Aorta (tissue), 5 donors: ENCODE results near the gene PSMG1. TPM values are rescaled to one million over a fixed set of nuclear protein-coding genes. Genes with fewer than 3 reads are reported as not detected.
A peak's percentile ranks its signal among the peaks of the same experiment; 100 is the strongest.
"Not testable (repeated sequence)": the region's sequence is repeated elsewhere in the genome, so short reads cannot be mapped to it uniquely, and the experiment has no call there.

Experiments
- ATAC-seq: fragments of 200-7000 bp; cut with Tn5 transposase; one replicate; pipeline ENCODE4 v1.9.1; 2022; ENCODE audit warnings: moderate library complexity; ENCODE audit not compliant: low FRiP score
- DNase-seq, 2 donors: peaks; one replicate each; pipeline ENCODE4 v3.0.0-alpha.2; 2020
- H3K27ac ChIP-seq, 2 donors: one replicate each; pipeline ENCODE4 v1.5.1; 2013; ENCODE audit warnings: low read length in 2 of 2, mild to moderate bottlenecking in 2 of 2, moderate library complexity in 2 of 2, control low read depth in 1 of 2, inconsistent platforms in 1 of 2, low read depth in 1 of 2
- H3K27me3 ChIP-seq, 2 donors: one replicate each; pipeline ENCODE4 v1.6.1; 2013; ENCODE audit warnings: control low read depth in 1 of 2, low read length in 1 of 2, mild to moderate bottlenecking in 1 of 2, moderate library complexity in 1 of 2; ENCODE audit not compliant: insufficient read depth in 2 of 2, control insufficient read depth in 1 of 2
- H3K36me3 ChIP-seq, 2 donors: one replicate each; pipeline ENCODE4 v1.6.1; 2013; ENCODE audit warnings: control low read depth in 1 of 2, low read length in 1 of 2, mild to moderate bottlenecking in 1 of 2; ENCODE audit not compliant: insufficient read depth in 2 of 2, control insufficient read depth in 1 of 2
- H3K4me1 ChIP-seq, 2 donors: one replicate each; pipeline ENCODE4 v1.6.1; 2013; ENCODE audit warnings: low read length in 2 of 2, control low read depth in 1 of 2, mild to moderate bottlenecking in 1 of 2, moderate library complexity in 1 of 2; ENCODE audit not compliant: insufficient read depth in 2 of 2, control insufficient read depth in 1 of 2
- H3K4me3 ChIP-seq, 2 donors: one replicate each; pipeline ENCODE4 v1.5.1; 2013; ENCODE audit warnings: low read length in 2 of 2, control low read depth in 1 of 2, mild to moderate bottlenecking in 1 of 2
- H3K9me3 ChIP-seq: one replicate; pipeline ENCODE4 v1.6.1; 2013; ENCODE audit warnings: mild to moderate bottlenecking, low read length; ENCODE audit not compliant: control insufficient read depth
- WGBS, 2 donors: extraction: QIAGEN DNeasy Blood & Tissue Kit; methylation state at CpG; one replicate each; pipeline ENCODE4 v1.1.7; 2013; 5-methylcytosine and 5-hydroxymethylcytosine counted together
- intact Hi-C, 2 donors: fragments of 100-400 bp; cut with DNase I; formaldehyde crosslinking; loops; one replicate each; pipeline versions ENCODE4 v1.14.2 to v1.15.0; 2022
- polyA plus RNA-seq, 2 donors: library from polyadenylated mRNA; stranded (reverse); fragments of 200-250 nt; gene quantifications; one replicate each; pipeline ENCODE4 v1.2.3, GENCODE V29; 2013
- total RNA-seq, 2 donors: library from RNA; stranded (reverse); fragmentation: NEBNext Ultra II Directional; extraction: Animal tissue kit (Norgen Biotek cat#: 25700); gene quantifications; one replicate each; pipeline ENCODE4 v1.2.1, GENCODE V29; 2021
- donor health status: healthy with polysubstance abuse.
- donor health status: Bipolar disorder and iron deficiency.
- donor health status: DM: no; HTN: no; CAD: no.
- donor health status: DM: no; HTN: no; CAD: no.
- donor health status: DM: yes; HTN: yes; CAD: no.

The PSMG1 gene
- total and polyA plus RNA-seq, 4 donors, result 23.0 to 65.6 (median 32.2) TPM

DNA sequence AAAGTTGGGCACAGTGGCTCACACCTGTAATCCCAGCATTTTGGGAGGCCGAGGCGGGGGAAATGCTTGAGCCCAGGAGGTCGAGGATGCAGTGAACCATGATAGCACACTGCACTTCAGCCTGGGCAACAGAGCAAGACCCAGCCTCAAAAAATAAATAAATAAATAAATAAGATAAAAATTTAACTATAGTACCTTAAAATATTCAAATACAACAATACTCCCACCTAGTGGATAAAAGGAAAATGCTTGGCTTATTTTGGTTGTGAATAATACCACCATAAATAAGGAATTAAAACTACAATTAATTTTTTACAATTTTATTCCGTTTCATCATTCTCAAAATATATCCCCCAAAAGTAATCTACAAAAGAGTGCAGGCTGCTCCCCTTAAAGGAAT lies 8.1 kb downstream of the PSMG1 start:
- Histone ChIP-seq H3K9me3 (no peaks in the 10 kb centered on the region), H3K27me3 (no peaks in the 10 kb centered on the region), H3K36me3 (peaks cover 0 to 10% of the 10 kb centered on the region in 2 donors), H3K27ac (no peak overlapping the region), H3K4me3 (no peak overlapping the region), H3K4me1 (no peaks in the 10 kb centered on the region)
- intact Hi-C loops, result no loop called here
- 71 to 72% methylated on average over 4 of the region's 4 CpGs for WGBS, 2 donors
- ATAC-seq (no peak), DNase-seq (no peak)

DNA sequence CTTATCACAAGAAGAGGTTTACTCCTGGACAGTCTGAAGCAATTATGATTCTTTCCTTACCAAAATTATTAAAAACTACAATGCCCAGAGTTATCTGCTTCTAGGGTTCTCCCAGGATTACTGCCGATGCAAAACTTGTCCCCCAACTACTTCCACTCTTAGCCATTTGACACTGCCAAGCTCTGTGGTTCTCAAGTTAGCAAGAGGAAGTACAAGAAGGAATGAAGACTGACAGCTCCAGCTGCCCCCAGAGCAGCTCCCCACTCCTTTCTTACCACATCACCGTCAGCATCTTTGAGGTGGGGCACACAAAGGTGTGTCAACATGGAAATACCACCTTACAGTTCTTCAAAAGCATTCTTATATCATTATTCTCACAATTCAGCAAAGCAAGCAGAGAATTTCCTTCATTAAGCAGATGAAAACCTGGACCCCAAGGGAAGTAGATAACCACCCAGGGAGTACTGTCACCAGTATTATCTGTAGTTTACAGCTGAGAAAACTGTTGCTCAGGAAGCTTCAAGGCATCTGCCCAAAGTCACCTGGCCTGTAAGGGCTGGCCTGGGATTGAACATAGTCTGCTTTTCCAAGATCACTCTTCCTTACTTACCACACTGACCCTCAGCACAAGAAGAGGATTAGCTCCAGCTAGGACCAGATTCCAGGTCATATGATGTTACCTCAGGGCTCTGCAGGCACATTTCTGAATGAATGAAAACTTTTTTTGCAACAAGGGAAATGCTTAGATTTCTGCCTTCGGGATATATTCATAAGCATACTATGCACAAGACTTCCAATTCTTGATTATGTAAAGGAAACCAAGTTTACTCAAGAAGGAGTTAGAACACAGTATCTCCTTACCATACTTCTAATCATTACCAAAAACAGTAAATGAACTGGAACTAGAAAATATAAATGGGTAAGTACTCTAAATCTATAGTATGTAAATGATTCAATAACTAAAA lies 9.3 kb downstream of the PSMG1 start:
- DNase-seq, result no peak
- intact Hi-C loops, result no loop called here
- no peak for ATAC-seq
- Histone ChIP-seq H3K27me3 (no peaks in the 10 kb centered on the region), H3K27ac (no peak overlapping the region), H3K9me3 (no peaks in the 10 kb centered on the region), H3K4me3 (no peak overlapping the region), H3K4me1 (no peaks in the 10 kb centered on the region), H3K36me3 (peaks cover 0 to 10% of the 10 kb centered on the region in 2 donors)
- 84 to 87% methylated on average over 3 of the region's 3 CpGs for WGBS, 2 donors

DNA sequence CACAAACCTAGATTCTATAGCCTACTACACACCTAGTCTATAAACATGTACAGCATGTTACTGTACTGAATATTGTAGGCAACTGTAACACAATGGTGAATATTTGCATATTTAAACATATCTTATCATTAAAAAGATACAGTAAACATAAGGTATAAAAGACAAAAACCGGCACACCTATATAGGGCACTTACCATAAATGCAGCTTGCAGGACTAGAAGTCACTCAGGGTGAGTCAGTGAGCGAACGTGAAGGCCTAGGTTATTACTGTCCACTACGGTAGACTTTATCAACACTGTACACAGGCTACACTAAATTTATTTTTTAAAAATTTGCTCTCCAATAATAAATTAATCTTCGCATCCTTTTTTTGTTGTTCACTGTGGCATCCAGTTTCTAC lies 13.3 kb downstream of the PSMG1 start:
- WGBS, 2 donors, result 94 to 96% methylated on average over 5 of the region's 5 CpGs
- DNase-seq (no peak), ATAC-seq (no peak)
- Histone ChIP-seq H3K27me3 (no peaks in the 10 kb centered on the region), H3K36me3 (peaks cover 0 to 8% of the 10 kb centered on the region in 2 donors), H3K4me1 (no peaks in the 10 kb centered on the region), H3K27ac (no peak overlapping the region), H3K9me3 (peaks cover 2% of the 10 kb centered on the region), H3K4me3 (no peak overlapping the region)
- intact Hi-C loops, result no loop called here

DNA sequence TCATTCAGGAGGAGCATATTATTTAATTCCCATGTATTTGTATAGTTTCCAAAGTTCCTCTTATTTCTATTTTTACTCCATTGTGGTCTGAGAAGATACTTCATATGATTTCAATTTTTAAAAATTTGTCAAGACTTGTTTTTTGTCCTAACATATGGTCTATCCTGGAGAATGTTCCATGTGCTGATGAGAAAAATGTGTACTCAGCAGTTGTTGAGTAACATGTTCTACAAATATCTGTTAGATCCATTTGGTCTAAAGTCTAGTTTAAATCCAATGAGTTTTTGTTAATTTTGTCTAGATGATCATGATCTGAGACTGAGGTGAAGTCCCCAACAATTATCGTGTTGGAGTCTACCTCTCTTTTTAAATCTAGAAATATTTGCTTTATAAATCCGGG lies 14.5 kb downstream of the PSMG1 start:
- Histone ChIP-seq H3K4me3 (no peak overlapping the region), H3K36me3 (peaks cover 0 to 6% of the 10 kb centered on the region in 2 donors), H3K27ac (no peak overlapping the region), H3K9me3 (peaks cover 4% of the 10 kb centered on the region), H3K4me1 (no peaks in the 10 kb centered on the region), H3K27me3 (no peaks in the 10 kb centered on the region)
- intact Hi-C loops, result no loop called here
- 93 to 94% methylated on average over 2 of the region's 2 CpGs for WGBS, 2 donors
- DNase-seq, result no peak
- no peak for ATAC-seq

DNA sequence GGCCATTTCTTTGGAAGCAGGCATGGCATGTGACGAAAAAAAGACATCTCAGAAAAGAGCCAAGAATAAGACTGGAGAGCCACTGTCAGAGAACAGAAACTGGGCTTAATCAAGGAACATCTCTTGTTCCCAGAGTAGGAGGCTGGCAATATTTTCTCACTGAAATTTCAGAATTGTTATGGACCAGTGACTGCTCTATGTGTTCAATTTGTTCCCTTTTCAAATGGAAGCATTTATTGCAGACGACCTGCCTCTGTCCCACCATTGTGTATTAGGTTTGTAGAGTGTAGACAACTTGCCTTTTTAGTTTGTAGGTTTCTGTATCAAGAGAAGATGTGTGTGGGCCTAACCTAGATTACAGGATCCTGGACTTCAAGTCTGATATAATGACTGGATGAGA lies 18.7 kb downstream of the PSMG1 start:
- Histone ChIP-seq H3K9me3 (peaks cover 4% of the 10 kb centered on the region), H3K27ac (no peak overlapping the region), H3K27me3 (no peaks in the 10 kb centered on the region), H3K4me1 (peaks cover 0 to 2% of the 10 kb centered on the region in 2 donors), H3K4me3 (no peak overlapping the region), H3K36me3 (no peaks in the 10 kb centered on the region)
- 91 to 94% methylated on average over 2 of the region's 2 CpGs for WGBS, 2 donors
- ATAC-seq (no peak), DNase-seq (no peak)
- intact Hi-C loops, result no loop called here

DNA sequence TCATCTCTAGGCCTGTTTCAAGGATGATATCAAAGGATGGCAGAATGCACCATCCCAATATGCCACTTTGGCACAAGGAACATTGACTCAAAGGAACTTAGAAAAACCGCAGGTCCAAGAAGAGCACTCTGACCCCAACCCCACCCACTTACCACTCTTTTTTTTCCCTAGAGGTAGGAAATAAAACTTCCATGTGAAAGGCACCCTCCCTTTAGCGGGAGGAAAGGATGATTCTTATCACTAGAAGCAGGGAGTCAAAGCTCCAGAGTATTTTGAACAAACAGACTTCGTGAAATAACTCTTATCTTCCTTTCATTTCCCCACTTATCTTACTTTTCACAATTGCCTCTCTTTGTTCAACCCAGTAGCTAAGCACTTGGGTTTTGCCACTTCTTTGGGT lies 22.2 kb downstream of the PSMG1 start:
- H3K27ac ChIP-seq, result no peak overlapping the region
- no peak overlapping the region for H3K4me3 ChIP-seq
- ATAC-seq, result no peak
- no peaks in the 10 kb centered on the region for H3K27me3 ChIP-seq
- no peak for DNase-seq
- H3K36me3 ChIP-seq, result no peaks in the 10 kb centered on the region
- intact Hi-C loops, result no loop called here
- peaks cover 4% of the 10 kb centered on the region for H3K9me3 ChIP-seq
- peaks cover 0 to 3% of the 10 kb centered on the region in 2 donors for H3K4me1 ChIP-seq
- WGBS, 2 donors, result 68 to 73% methylated on average over 3 of the region's 3 CpGs

DNA sequence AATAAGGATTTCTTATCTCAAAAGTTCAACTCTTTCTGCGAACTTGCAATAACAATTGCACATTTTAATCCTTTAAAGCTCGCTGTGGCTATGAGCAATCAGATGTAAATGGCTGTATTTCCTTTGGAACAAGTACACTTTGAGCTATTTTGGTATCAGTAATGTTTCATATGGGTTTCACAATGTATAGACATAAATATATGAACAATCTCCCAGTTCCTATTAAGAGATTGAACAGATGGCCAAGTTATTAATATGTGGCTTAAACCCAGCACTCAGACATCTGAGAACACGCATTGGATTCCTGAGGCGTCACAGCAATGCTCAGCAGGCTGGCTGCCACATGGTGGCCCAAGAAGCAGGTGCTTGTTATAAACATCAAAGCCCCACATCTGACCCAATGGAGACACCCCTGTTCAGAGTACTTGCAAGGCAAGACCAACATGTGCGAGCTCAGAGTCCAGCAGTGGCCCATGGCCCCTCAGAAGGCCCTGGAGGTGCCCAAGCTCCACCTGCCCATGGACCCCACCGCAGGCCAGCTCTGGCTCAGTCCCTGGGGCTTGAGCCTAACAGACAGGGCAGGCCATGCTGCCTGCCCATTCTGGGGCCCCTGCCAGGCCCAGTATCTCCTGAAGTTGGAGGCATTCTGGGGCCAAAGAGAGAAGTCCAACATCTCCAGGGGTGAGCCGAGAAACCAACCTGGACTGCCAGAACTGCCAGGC lies 23.7 kb downstream of the PSMG1 start:
- H3K27me3 ChIP-seq, result no peaks in the 10 kb centered on the region
- ATAC-seq, result no peak
- H3K4me3 ChIP-seq, result no peak overlapping the region
- peaks cover 0 to 3% of the 10 kb centered on the region in 2 donors for H3K4me1 ChIP-seq
- H3K27ac ChIP-seq, result peak overlapping the region in 1 of 2 donors; percentile 5
- no peaks in the 10 kb centered on the region for H3K36me3 ChIP-seq
- intact Hi-C loops, result no loop called here
- DNase-seq, result no peak
- 26 to 34% methylated on average over 7 of the region's 7 CpGs for WGBS, 2 donors
- H3K9me3 ChIP-seq, result peaks cover 2% of the 10 kb centered on the region

DNA sequence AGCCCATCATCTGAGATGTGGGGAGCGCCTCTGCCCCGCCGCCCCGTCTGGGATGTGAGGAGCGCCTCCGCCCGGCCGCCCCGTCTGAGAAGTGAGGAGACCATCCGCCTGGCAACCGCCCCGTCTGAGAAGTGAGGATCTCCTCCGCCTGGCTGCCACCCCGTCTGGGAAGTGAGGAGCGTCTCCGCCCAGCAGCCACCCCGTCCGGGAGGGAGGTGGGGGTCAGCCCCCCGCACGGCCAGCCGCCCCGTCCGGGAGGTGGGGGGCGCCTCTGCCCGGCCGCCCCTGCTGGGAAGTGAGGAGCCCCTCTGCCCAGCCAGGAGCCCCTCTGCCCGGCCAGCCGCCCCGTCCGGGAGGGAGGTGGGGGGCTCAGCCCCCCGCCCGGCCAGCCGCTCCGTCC lies 26.0 kb downstream of the PSMG1 start:
- H3K27me3 ChIP-seq, H3K4me3 ChIP-seq, H3K36me3 ChIP-seq, H3K4me1 ChIP-seq, H3K27ac ChIP-seq, ATAC-seq, intact Hi-C loops, H3K9me3 ChIP-seq, DNase-seq: not testable (repeated sequence)
- WGBS, 2 donors, result 95 to 96% methylated on average over 24 to 34 of the region's 34 CpGs
